ENCODE results near the gene CFAP46. TPM values are rescaled to one million over a fixed set of nuclear protein-coding genes. Genes with fewer than 3 reads are reported as not detected.

Gene CFAP46
- total and polyA plus RNA-seq, 3 experiments from 2014 or later = 0.09 TPM; not detected in 2

DNA sequence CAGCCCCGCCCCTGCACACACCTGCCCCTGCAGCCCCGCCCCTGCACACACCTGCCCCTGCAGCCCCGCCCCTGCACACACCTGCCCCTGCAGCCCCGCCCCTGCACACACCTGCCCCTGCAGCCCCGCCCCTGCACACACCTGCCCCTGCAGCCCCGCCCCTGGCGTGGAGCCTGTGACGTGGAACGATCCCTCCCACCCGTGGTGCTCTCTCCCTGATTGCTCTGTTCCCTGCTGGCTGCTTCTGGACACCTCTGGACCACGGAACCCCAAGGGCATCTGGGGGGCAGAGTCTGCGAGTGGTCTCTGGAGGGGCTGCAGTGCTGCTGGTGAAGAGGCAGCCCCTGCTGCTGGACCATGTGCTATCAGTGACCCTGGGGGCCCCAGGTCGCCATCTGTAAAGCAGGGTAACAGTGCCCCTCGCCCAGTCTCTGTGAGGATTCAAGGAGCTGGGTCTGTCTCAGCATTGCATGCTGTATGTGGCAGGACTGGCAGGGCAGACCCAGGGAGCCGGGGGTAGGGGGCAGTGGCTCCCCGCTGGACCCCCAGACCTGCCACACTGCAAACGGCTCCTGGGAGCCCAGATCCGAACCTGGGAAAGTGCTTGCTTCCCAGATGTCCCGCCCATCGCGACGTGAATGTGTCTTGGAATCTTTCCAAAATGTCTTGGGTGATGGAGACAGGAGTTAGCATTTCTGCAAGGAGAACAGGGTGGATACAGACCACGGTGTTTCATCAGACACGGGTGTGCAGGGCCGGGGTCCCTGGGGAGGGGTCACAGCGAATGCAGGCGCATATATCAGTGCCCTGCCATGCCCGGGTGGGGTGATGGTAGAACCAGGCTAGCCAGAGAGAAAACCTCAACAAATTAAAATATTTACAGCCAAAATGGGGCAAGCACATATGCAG, 128.6 kb downstream of the CFAP46 start:
- POLR2A ChIA-PET = no interaction called here
- no peaks in the 10 kb centered on the region for H3K4me1 Mint-ChIP-seq

DNA sequence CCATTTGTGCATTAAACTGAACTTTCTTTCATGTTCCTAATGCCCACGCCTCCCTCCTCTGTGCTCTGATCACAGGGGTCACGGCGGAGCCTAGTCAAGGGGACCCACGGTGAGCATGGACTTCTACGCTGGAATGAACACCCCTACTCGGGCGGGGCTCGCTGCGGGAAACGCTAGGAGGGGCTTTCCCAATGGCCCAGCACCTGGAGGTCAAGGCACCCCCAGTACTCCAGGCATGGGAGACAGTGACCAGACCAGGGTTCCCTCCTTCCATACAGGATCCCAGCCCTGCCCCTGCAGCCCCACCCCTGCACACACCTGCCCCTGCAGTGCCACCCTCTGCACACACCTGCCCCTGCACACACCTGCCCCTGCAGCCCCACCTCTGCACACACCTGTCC, 129.4 kb downstream of the CFAP46 start:
- H3K27me3 Mint-ChIP-seq = peaks cover 11 to 21% of the 10 kb centered on the region in 2 donors
- POLR2A ChIA-PET = no interaction called here

More for the DNA sequence above, 128.6 kb downstream of the CFAP46 start:
- H3K27me3 ChIP-seq (ENCODE audit: insufficient read depth, low read length, poor library complexity, severe bottlenecking) = no peaks in the 10 kb centered on the region
- H3K36me3 Mint-ChIP-seq = no peaks in the 10 kb centered on the region
- no peak for DNase-seq
- no peaks in the 10 kb centered on the region for H3K9me3 Mint-ChIP-seq
- H3K27me3 Mint-ChIP-seq = peaks cover 11 to 24% of the 10 kb centered on the region in 2 donors
- H3K27ac ChIP-seq (ENCODE audit: low read depth, low read length) = no peak overlapping the region
- CTCF ChIA-PET = no interaction called here
- no peaks in the 10 kb centered on the region for H3K9me3 ChIP-seq (ENCODE audit: low read length)
- H3K27ac Mint-ChIP-seq = no peak overlapping the region
- no peak overlapping the region for H3K4me3 Mint-ChIP-seq
- H3K36me3 ChIP-seq (ENCODE audit: insufficient read depth, low read length) = no peaks in the 10 kb centered on the region
- H3K4me3 ChIP-seq (ENCODE audit: low read length) = no peak overlapping the region
- no peaks in the 10 kb centered on the region for H3K4me1 ChIP-seq (ENCODE audit: insufficient read depth, low read length)

DNA sequence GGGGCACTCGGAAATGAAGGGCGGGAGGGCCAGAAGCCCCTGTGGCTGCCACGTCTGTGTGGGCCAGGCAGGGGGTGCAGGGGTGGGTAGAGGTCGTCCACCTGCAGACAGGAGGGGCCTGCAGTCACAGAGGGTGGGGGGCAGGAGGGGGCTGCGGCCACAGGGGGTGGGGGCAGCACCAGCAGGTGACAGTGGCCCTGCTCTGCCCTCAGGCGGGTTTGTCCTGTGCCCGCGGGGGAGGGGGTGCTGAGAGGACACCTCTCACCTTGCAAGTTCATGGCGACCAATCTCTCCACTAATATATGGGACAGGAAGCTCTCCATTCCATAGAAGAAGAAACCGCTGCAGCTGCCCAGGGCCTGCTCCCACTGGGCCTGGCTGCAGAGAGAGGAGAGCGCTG, 129.8 kb downstream of the CFAP46 start:
- H3K4me3 ChIP-seq (ENCODE audit: low read length) = no peak overlapping the region
- no peak for DNase-seq
- CTCF ChIA-PET = no interaction called here
- no peaks in the 10 kb centered on the region for H3K9me3 ChIP-seq (ENCODE audit: low read length)
- Mint-ChIP-seq H3K9me3 (no peaks in the 10 kb centered on the region), H3K27me3 (peaks cover 10 to 20% of the 10 kb centered on the region in 2 donors), H3K27ac (no peak overlapping the region), H3K36me3 (no peaks in the 10 kb centered on the region), H3K4me1 (no peaks in the 10 kb centered on the region), H3K4me3 (no peak overlapping the region)
- no peaks in the 10 kb centered on the region for H3K4me1 ChIP-seq (ENCODE audit: insufficient read depth, low read length)
- H3K36me3 ChIP-seq (ENCODE audit: insufficient read depth, low read length) = no peaks in the 10 kb centered on the region
- no peak overlapping the region for H3K27ac ChIP-seq (ENCODE audit: low read depth, low read length)
- POLR2A ChIA-PET = no interaction called here
- no peaks in the 10 kb centered on the region for H3K27me3 ChIP-seq (ENCODE audit: insufficient read depth, low read length, poor library complexity, severe bottlenecking)

More for the DNA sequence above, 129.4 kb downstream of the CFAP46 start:
- H3K9me3 Mint-ChIP-seq = no peaks in the 10 kb centered on the region
- no peaks in the 10 kb centered on the region for H3K4me1 Mint-ChIP-seq
- Histone ChIP-seq H3K9me3 (ENCODE audit: low read length) (no peaks in the 10 kb centered on the region), H3K4me3 (ENCODE audit: low read length) (no peak overlapping the region), H3K4me1 (ENCODE audit: insufficient read depth, low read length) (no peaks in the 10 kb centered on the region), H3K27me3 (ENCODE audit: insufficient read depth, low read length, poor library complexity, severe bottlenecking) (no peaks in the 10 kb centered on the region), H3K36me3 (ENCODE audit: insufficient read depth, low read length) (no peaks in the 10 kb centered on the region), H3K27ac (ENCODE audit: low read depth, low read length) (no peak overlapping the region)
- CTCF ChIA-PET = no interaction called here
- H3K27ac Mint-ChIP-seq = no peak overlapping the region
- no peak for DNase-seq
- H3K4me3 Mint-ChIP-seq = no peak overlapping the region
- no peaks in the 10 kb centered on the region for H3K36me3 Mint-ChIP-seq

DNA sequence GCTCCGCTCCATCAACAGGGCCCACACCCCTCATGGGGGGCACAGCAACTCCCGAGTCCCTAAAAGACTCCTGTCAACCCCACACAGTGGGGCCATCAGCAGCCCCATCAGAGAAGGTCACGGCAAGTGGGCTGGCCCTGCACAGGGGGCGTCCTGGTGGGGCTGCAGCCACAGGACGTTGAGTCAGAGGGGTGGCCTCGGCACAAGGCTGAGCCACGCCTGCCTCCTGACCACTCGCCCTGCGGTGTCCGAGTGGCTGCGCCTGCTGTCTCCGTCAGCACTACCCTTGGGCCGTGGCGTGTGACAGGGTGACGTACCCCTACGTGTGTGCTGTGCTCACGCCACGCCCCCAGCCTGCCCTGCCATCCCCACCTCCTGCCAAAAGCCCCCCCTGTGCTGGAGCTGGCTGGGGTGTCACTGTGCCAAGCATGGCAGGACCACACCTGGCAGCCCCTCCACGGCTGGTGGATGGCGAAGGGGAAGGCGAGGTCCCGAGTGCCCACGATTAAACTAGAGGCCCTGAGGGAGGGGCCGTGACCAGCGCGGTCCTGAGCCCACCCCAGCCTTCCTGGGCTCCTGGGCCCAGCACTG, 130.4 kb downstream of the CFAP46 start:
- H3K36me3 Mint-ChIP-seq = no peaks in the 10 kb centered on the region
- H3K27me3 Mint-ChIP-seq = peaks cover 6 to 14% of the 10 kb centered on the region in 2 donors
- H3K9me3 ChIP-seq (ENCODE audit: low read length) = no peaks in the 10 kb centered on the region
- no peaks in the 10 kb centered on the region for H3K9me3 Mint-ChIP-seq
- no peak overlapping the region for H3K27ac Mint-ChIP-seq
- ChIA-PET CTCF (no interaction called here), POLR2A (no interaction called here)
- DNase-seq = no peak
- H3K4me1 ChIP-seq (ENCODE audit: insufficient read depth, low read length) = no peaks in the 10 kb centered on the region
- H3K4me1 Mint-ChIP-seq = no peaks in the 10 kb centered on the region
- no peaks in the 10 kb centered on the region for H3K27me3 ChIP-seq (ENCODE audit: insufficient read depth, low read length, poor library complexity, severe bottlenecking)
- H3K36me3 ChIP-seq (ENCODE audit: insufficient read depth, low read length) = no peaks in the 10 kb centered on the region
- H3K4me3 Mint-ChIP-seq = no peak overlapping the region
- H3K27ac ChIP-seq (ENCODE audit: low read depth, low read length) = no peak overlapping the region
- H3K4me3 ChIP-seq (ENCODE audit: low read length) = no peak overlapping the region

DNA sequence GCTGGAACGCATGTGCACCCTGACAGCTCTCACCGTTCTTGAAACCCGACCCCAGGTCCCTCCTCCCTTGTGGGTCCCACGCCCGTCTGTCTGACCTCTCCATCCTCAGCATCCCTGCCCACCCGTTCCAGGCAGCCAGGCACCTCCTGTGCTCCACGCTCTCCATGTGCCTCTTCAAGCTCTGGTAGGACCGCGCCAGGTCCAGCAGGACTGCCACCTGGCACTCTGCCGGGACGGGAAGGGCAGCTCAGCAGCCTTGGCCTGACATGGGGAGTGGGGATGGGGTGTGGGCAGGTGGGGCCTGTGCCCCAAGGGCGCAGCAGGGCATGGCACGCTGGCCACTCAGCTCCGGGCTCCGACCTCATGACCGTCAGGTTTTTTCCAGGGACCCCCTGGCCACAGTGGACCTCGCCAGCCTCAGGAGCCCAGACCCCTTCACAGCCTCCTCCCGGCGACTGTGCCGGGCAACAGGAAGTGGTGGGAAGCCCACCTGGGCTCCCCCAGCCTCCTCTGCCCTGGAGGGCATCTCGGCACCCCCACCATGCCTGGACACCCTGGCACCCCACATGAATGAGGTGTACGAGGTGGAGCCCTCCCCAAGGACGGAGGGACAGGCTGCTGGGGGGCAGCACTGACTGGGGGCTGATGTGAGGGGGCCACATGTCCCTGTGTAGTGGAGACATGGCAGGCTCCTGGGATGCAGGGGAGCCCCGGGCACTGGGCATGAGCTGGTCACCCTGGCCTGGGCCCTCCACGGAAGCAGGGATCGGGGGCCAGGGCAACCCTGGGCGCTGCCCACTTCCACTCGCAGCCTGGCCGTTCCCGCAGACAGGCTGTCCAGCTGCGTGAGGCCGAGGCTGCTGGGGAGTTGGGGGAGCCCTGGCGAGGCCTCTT, 131.3 kb downstream of the CFAP46 start:
- Histone ChIP-seq H3K36me3 (ENCODE audit: insufficient read depth, low read length) (no peaks in the 10 kb centered on the region), H3K27ac (ENCODE audit: low read depth, low read length) (no peak overlapping the region), H3K9me3 (ENCODE audit: low read length) (no peaks in the 10 kb centered on the region), H3K27me3 (ENCODE audit: insufficient read depth, low read length, poor library complexity, severe bottlenecking) (no peaks in the 10 kb centered on the region), H3K4me3 (ENCODE audit: low read length) (no peak overlapping the region), H3K4me1 (ENCODE audit: insufficient read depth, low read length) (no peaks in the 10 kb centered on the region)
- H3K4me1 Mint-ChIP-seq = no peaks in the 10 kb centered on the region
- no peaks in the 10 kb centered on the region for H3K36me3 Mint-ChIP-seq
- H3K27ac Mint-ChIP-seq = no peak overlapping the region
- CTCF ChIA-PET = no interaction called here
- no peaks in the 10 kb centered on the region for H3K9me3 Mint-ChIP-seq
- DNase-seq = no peak
- H3K27me3 Mint-ChIP-seq = peaks cover 2 to 9% of the 10 kb centered on the region in 2 donors
- H3K4me3 Mint-ChIP-seq = no peak overlapping the region
- POLR2A ChIA-PET = no interaction called here

DNA sequence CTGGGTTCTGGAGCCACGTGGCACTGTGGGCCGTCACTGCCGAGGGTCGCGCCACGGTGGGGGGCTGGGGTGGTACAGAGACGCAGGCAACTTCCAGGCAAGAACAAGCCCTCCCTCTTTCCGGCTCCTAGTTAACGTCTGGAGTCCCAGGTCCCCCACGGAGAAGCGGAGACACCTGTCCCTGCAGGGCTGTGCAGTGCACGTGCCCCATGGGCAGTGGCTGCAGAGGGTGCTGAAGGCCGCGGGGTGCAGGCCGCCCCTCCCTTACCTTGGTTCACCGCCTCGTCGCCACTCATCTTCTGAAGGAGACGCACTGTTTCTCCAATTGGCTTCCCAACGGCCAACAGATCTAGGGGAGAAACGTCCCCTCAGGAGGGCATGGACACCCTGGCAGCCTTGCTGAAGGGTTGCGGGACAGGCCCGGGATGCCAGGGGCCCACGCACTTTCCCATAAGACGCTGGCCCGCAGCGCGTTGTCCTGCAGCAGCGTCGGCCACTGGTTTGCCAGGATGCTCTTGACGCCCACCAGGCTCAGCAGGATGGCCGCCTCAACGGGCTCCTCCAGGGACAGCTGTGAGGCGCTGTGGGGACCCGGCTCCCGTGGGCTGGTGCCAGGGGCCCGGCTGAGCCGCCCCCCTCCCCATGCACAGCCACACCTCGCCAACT, 132.1 kb downstream of the CFAP46 start:
- Histone ChIP-seq H3K27ac (ENCODE audit: low read depth, low read length) (no peak overlapping the region), H3K4me1 (ENCODE audit: insufficient read depth, low read length) (no peaks in the 10 kb centered on the region), H3K27me3 (ENCODE audit: insufficient read depth, low read length, poor library complexity, severe bottlenecking) (no peaks in the 10 kb centered on the region), H3K9me3 (ENCODE audit: low read length) (no peaks in the 10 kb centered on the region), H3K4me3 (ENCODE audit: low read length) (no peak overlapping the region), H3K36me3 (ENCODE audit: insufficient read depth, low read length) (no peaks in the 10 kb centered on the region)
- Mint-ChIP-seq H3K4me3 (no peak overlapping the region), H3K27me3 (peaks cover 0 to 1% of the 10 kb centered on the region in 2 donors), H3K9me3 (no peaks in the 10 kb centered on the region), H3K4me1 (no peaks in the 10 kb centered on the region), H3K27ac (no peak overlapping the region), H3K36me3 (no peaks in the 10 kb centered on the region)
- no peak for DNase-seq
- ChIA-PET POLR2A (no interaction called here), CTCF (no interaction called here)

DNA sequence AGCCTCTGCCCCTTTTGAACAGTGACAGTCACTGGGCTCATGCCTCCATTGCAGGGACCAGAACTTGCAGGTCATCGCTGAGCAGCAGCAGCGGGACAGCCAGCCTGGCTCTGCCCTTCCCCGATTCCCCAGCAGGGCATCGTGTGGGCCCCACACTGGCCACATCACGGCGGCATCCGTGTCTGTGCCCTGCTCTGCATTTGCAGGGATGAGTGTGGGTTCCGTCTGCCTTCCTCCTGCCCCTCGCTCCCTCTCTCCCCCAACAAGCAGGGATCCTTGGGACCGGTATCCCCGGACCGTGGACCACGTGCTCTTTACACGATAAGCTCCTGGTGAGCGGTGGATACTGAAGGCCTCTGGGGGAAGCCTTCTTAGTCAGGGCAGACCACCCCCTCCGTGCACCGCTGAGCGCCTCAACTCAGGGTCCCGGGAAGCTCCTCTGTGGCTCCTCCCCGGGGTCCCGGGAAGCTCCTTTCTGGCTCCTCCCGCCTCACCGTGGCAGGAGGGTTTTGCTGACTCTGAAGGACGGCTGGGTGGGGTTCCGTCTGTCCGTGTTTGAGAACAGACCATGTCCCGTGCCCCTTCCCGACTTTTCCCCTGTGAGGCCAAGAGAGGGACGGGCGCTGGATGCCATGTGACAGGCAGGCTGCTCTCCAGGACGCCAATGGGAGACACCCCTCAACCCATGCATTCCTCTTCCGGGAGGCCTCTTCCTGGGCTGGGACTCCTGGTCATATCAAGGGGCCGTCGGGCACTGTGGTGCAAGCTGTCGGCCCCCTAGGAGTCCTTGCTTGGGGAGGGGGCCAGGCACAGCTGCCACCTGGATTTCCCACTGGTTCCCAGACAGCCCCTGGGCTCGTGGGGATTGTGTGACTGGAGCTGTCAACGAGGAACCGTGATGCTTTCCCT, 132.9 kb downstream of the CFAP46 start:
- Mint-ChIP-seq H3K4me3 (no peak overlapping the region), H3K27me3 (no peaks in the 10 kb centered on the region), H3K4me1 (no peaks in the 10 kb centered on the region), H3K36me3 (no peaks in the 10 kb centered on the region), H3K27ac (no peak overlapping the region), H3K9me3 (no peaks in the 10 kb centered on the region)
- no peaks in the 10 kb centered on the region for H3K9me3 ChIP-seq (ENCODE audit: low read length)
- H3K4me3 ChIP-seq (ENCODE audit: low read length) = no peak overlapping the region
- DNase-seq = peak in 1 of 5 donors; percentile 24
- no peaks in the 10 kb centered on the region for H3K4me1 ChIP-seq (ENCODE audit: insufficient read depth, low read length)
- ChIA-PET CTCF (interaction anchor here (0.6 kb wide), 1 partner anchor 10 kb away, joined by 4 read pairs; no protein-coding TSS in a partner anchor), POLR2A (no interaction called here)
- H3K27ac ChIP-seq (ENCODE audit: low read depth, low read length) = no peak overlapping the region
- H3K27me3 ChIP-seq (ENCODE audit: insufficient read depth, low read length, poor library complexity, severe bottlenecking) = no peaks in the 10 kb centered on the region
- H3K36me3 ChIP-seq (ENCODE audit: insufficient read depth, low read length) = no peaks in the 10 kb centered on the region

Measured in CD8-positive, alpha-beta memory T cell (primary cell).